A673 (cell line): ENCODE data around the gene DNASE1. TPM values are rescaled to one million over a fixed set of nuclear protein-coding genes. Genes with fewer than 3 reads are reported as not detected.
A peak's percentile ranks its signal among the peaks of the same experiment; 100 is the strongest.

Source experiments
- BruUV-seq: library from RNA; stranded (reverse); fragments of 400-500 nt; replicated peaks from 2 replicates; lab custom pipeline; 2021; lab: Mats Ljungman, UMichigan
- CTCF ChIA-PET: fragments of 300-600 bp; sonication (Branson Sonifier 250); formaldehyde crosslinking; loops from one replicate; lab custom pipeline; 2022; ENCODE audit warnings: antibody characterized with exemption; lab: Charles Lee
- POLR2A ChIA-PET: fragments of 300-600 bp; sonication (Branson Sonifier 250); formaldehyde crosslinking; loops from one replicate; lab custom pipeline; 2022; ENCODE audit warnings: antibody characterized with exemption; ENCODE audit not compliant: low non-redundant PET; lab: Charles Lee
- DNase-seq: peaks from one replicate; pipeline ENCODE4 v3.0.0-alpha.2; 2015; ENCODE audit warnings: low spot score
- H3K27ac ChIP-seq: fragments of 200-600 bp; sonication (generic); 2 replicates; pipeline ENCODE4 v1.5.1; 2016; ENCODE audit warnings: mixed run types, low read depth, mild to moderate bottlenecking, mixed read lengths, antibody characterized with exemption, low read length; ENCODE audit not compliant: poor library complexity, severe bottlenecking
- H3K27me3 ChIP-seq: fragments of 200-600 bp; sonication (generic); replicated peaks from 2 replicates; pipeline ENCODE4 v1.6.1; 2017; ENCODE audit warnings: mixed run types, low read depth, mild to moderate bottlenecking, mixed read lengths, antibody characterized with exemption, low read length; ENCODE audit not compliant: insufficient read depth, poor library complexity
- H3K36me3 ChIP-seq: fragments of 200-600 bp; sonication (generic); 2 replicates; pipeline ENCODE4 v1.6.1; 2016; ENCODE audit warnings: mixed run types, mild to moderate bottlenecking, mixed read lengths, antibody characterized with exemption, low read length; ENCODE audit not compliant: insufficient read depth, poor library complexity, severe bottlenecking
- H3K4me1 ChIP-seq: fragments of 200-600 bp; sonication (generic); 2 replicates; pipeline ENCODE4 v1.6.1; 2017; ENCODE audit warnings: mixed run types, mild to moderate bottlenecking, mixed read lengths, antibody characterized with exemption, low read length; ENCODE audit not compliant: insufficient read depth, poor library complexity, severe bottlenecking
- H3K4me3 ChIP-seq: fragments of 200-600 bp; sonication (generic); 2 replicates; pipeline ENCODE4 v1.5.1; 2016; ENCODE audit warnings: low read depth, mixed run types, mild to moderate bottlenecking, mixed read lengths, low read length; ENCODE audit not compliant: poor library complexity, severe bottlenecking
- H3K9me3 ChIP-seq: fragments of 200-600 bp; sonication (generic); 2 replicates; pipeline ENCODE4 v1.6.1; 2016; ENCODE audit warnings: mixed run types, low read depth, mild to moderate bottlenecking, mixed read lengths, antibody characterized with exemption, low read length; ENCODE audit not compliant: poor library complexity, severe bottlenecking
- EZH2 ChIP-seq: fragments of 200-600 bp; sonication (generic); IDR thresholded peaks from 2 replicates; pipeline ENCODE4 v1.6.1; 2017; ENCODE audit warnings: borderline replicate concordance, low read depth, mild to moderate bottlenecking, mixed read lengths, antibody characterized with exemption, low read length; ENCODE audit not compliant: poor library complexity, severe bottlenecking
- intact Hi-C: fragments of 100-400 bp; cut with micrococcal nuclease; formaldehyde crosslinking; loops from one replicate; pipeline ENCODE4 v1.10.0; 2022; ENCODE audit not compliant: unreplicated experiment
- total RNA-seq: library from RNA; stranded (reverse); gene quantifications from 2 replicates; pipeline ENCODE4 v1.2.3, GENCODE V29; 2021
- TF ChIP-seq, protein P1 (sequence below): fragments of 300-800, 200-600 bp; sonication (generic); conservative IDR thresholded peaks from 2 replicates; pipeline ENCODE4 v1.5.1; 2017; ENCODE audit warnings: low read depth, mild to moderate bottlenecking, antibody characterized with exemption, low read length, moderate library complexity, mixed read lengths

DNASE1 gene
- total RNA-seq, 1 experiment from 2014 or later, result 17.9 TPM

GRCh38 chr16:3618769-3619141, 35.7 kb upstream of the DNASE1 start:
- BruUV-seq, result no TSS peak
- CTCF ChIA-PET, result no interaction called here
- Histone ChIP-seq H3K36me3 (peaks cover 4% of the 10 kb centered on the region), H3K27me3 (no peaks in the 10 kb centered on the region), H3K27ac (no peak overlapping the region), H3K4me3 (no peak overlapping the region), H3K9me3 (no peaks in the 10 kb centered on the region), H3K4me1 (no peaks in the 10 kb centered on the region)
- intact Hi-C loops, result no loop called here
- no peak for TF ChIP-seq EZH2
- TF ChIP-seq, protein P1, sequence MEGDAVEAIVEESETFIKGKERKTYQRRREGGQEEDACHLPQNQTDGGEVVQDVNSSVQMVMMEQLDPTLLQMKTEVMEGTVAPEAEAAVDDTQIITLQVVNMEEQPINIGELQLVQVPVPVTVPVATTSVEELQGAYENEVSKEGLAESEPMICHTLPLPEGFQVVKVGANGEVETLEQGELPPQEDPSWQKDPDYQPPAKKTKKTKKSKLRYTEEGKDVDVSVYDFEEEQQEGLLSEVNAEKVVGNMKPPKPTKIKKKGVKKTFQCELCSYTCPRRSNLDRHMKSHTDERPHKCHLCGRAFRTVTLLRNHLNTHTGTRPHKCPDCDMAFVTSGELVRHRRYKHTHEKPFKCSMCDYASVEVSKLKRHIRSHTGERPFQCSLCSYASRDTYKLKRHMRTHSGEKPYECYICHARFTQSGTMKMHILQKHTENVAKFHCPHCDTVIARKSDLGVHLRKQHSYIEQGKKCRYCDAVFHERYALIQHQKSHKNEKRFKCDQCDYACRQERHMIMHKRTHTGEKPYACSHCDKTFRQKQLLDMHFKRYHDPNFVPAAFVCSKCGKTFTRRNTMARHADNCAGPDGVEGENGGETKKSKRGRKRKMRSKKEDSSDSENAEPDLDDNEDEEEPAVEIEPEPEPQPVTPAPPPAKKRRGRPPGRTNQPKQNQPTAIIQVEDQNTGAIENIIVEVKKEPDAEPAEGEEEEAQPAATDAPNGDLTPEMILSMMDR, result no peak
- DNase-seq, result no peak
- POLR2A ChIA-PET, result no interaction called here

GRCh38 chr16:3623642-3624041, 30.8 kb upstream of the DNASE1 start:
- TSS peak; percentile 22 for BruUV-seq
- intact Hi-C loops, result no loop called here
- ChIA-PET CTCF (no interaction called here), POLR2A (no interaction called here)
- no peaks in the 10 kb centered on the region for H3K9me3 ChIP-seq
- no peak overlapping the region for H3K27ac ChIP-seq
- H3K4me1 ChIP-seq, result peaks cover 15% of the 10 kb centered on the region
- no peaks in the 10 kb centered on the region for H3K27me3 ChIP-seq
- H3K4me3 ChIP-seq, result no peak overlapping the region
- no peak for TF ChIP-seq EZH2
- TF ChIP-seq, protein P1, result no peak
- no peak for DNase-seq
- H3K36me3 ChIP-seq, result no peaks in the 10 kb centered on the region

- Histone ChIP-seq H3K9me3 (no peaks in the 10 kb centered on the region), H3K4me3 (no peak overlapping the region), H3K27ac (no peak overlapping the region), H3K27me3 (no peaks in the 10 kb centered on the region), H3K36me3 (no peaks in the 10 kb centered on the region), H3K4me1 (peaks cover 15% of the 10 kb centered on the region)
- DNase-seq, result no peak
- POLR2A ChIA-PET, result no interaction called here
- CTCF ChIA-PET, result no interaction called here
- no TSS peak for BruUV-seq
- intact Hi-C loops, result no loop called here
- TF ChIP-seq, protein P1, result no peak
- TF ChIP-seq EZH2, result no peak
Observed at GRCh38 chr16:3625331-3625730, 29.2 kb upstream of the DNASE1 start.
